Hepatic stellate cell (primary cell): Measurements from ENCODE around the gene PLD4.
"Not testable (repeated sequence)": the region's sequence is repeated elsewhere in the genome, so short reads cannot be mapped to it uniquely, and the experiment has no call there.

ENCODE experiments used
- DNase-seq: peaks from one replicate; pipeline ENCODE4 v3.0.0; 2011; ENCODE audit warnings: low spot score

PLD4 gene

GRCh38 chr14:104924421-104925213 lies at the start of gene PLD4:
Gene PLD4, plus strand, starts transcription at chr14:104924879. Its CDS starts 2,262 bp downstream, at chr14:104927141.
- DNase-seq: no peak

GRCh38 chr14:104875412-104875751 lies 49.3 kb upstream of the PLD4 start:
- no peak for DNase-seq

- no peak for DNase-seq
These were observed 48.9 kb upstream of the PLD4 start for GRCh38 chr14:104875811-104876210.

- DNase-seq: peak; percentile 63
These were observed 48.4 kb upstream of the PLD4 start for GRCh38 chr14:104876251-104876699.

GRCh38 chr14:104877066-104877805 lies 47.4 kb upstream of the PLD4 start:
- DNase-seq: no peak

- no peak for DNase-seq
These were observed 46.7 kb upstream of the PLD4 start for GRCh38 chr14:104877806-104878550.

- DNase-seq: no peak
These were observed 46.1 kb upstream of the PLD4 start for GRCh38 chr14:104878582-104878981.

- no peak for DNase-seq
These were observed 45.3 kb upstream of the PLD4 start for GRCh38 chr14:104879201-104879982.

- no peak for DNase-seq
These were observed 44.6 kb upstream of the PLD4 start for GRCh38 chr14:104879983-104880565.

GRCh38 chr14:104880584-104881210 lies 44.0 kb upstream of the PLD4 start:
- DNase-seq: no peak

GRCh38 chr14:104881369-104881979 lies 43.2 kb upstream of the PLD4 start:
- DNase-seq: no peak

GRCh38 chr14:104882325-104882973 lies 42.2 kb upstream of the PLD4 start:
- no peak for DNase-seq

- DNase-seq: no peak
These were observed 41.6 kb upstream of the PLD4 start for GRCh38 chr14:104882991-104883660.

GRCh38 chr14:104883681-104884361 lies 40.9 kb upstream of the PLD4 start:
- DNase-seq: no peak

GRCh38 chr14:104884381-104884780 lies 40.3 kb upstream of the PLD4 start:
- DNase-seq: not testable (repeated sequence)

GRCh38 chr14:104885031-104885972 lies 39.4 kb upstream of the PLD4 start:
- DNase-seq: no peak

GRCh38 chr14:104885973-104886689 lies 38.5 kb upstream of the PLD4 start:
- no peak for DNase-seq
